Neural crest cell (in vitro differentiated cells): Measurements from ENCODE around the gene NFXL1. TPM values are rescaled to one million over a fixed set of nuclear protein-coding genes. Genes with fewer than 3 reads are reported as not detected.

Experiments used
- DNase-seq: peaks from one replicate; pipeline ENCODE4 v3.0.0; 2021; ENCODE audit warnings: low read depth, mixed read lengths, low spot score
- H3K27ac Mint-ChIP-seq: one replicate; pipeline ENCODE4 v1.8.0; 2021; ENCODE audit warnings: mild to moderate bottlenecking, mixed read lengths; ENCODE audit not compliant: unreplicated experiment
- H3K27me3 Mint-ChIP-seq: 2 replicates; pipeline ENCODE4 v1.8.0; 2021; ENCODE audit warnings: low read depth, mild to moderate bottlenecking, mixed read lengths
- H3K36me3 Mint-ChIP-seq: 2 replicates; pipeline ENCODE4 v1.8.0; 2021; ENCODE audit warnings: low read depth, mild to moderate bottlenecking, mixed read lengths
- H3K4me1 Mint-ChIP-seq: 2 replicates; pipeline ENCODE4 v1.8.0; 2021; ENCODE audit warnings: mixed read lengths
- H3K4me3 Mint-ChIP-seq: one replicate; pipeline ENCODE4 v1.8.0; 2021; ENCODE audit warnings: mild to moderate bottlenecking, mixed read lengths
- H3K9me3 Mint-ChIP-seq: 2 replicates; pipeline ENCODE4 v1.8.0; 2021; ENCODE audit warnings: mixed read lengths
- CTCF ChIP-seq: fragments of 200-600 bp; sonication (generic); conservative IDR thresholded peaks from 2 replicates; pipeline ENCODE4 v1.5.0; 2021; ENCODE audit warnings: antibody characterized with exemption, mild to moderate bottlenecking
- total RNA-seq: library from RNA; stranded (reverse); gene quantifications from 2 replicates; pipeline ENCODE4 v1.2.1, GENCODE V29; 2021

NFXL1 gene
- total RNA-seq, 1 donor from 2014 or later, result 18.5 TPM

GRCh38 chr4:47801481-47802002 lies 112.8 kb downstream of the NFXL1 start:
- no peak for DNase-seq
- peaks cover 7% of the 10 kb centered on the region for H3K9me3 Mint-ChIP-seq
- no peak overlapping the region for H3K27ac Mint-ChIP-seq
- no peaks in the 10 kb centered on the region for H3K27me3 Mint-ChIP-seq
- H3K4me3 Mint-ChIP-seq, result no peak overlapping the region
- no peak for TF ChIP-seq CTCF
- H3K4me1 Mint-ChIP-seq, result no peaks in the 10 kb centered on the region
- no peaks in the 10 kb centered on the region for H3K36me3 Mint-ChIP-seq

- H3K27me3 Mint-ChIP-seq, result no peaks in the 10 kb centered on the region
- no peak for TF ChIP-seq CTCF
- H3K9me3 Mint-ChIP-seq, result peaks cover 3% of the 10 kb centered on the region
- H3K36me3 Mint-ChIP-seq, result no peaks in the 10 kb centered on the region
- no peak overlapping the region for H3K27ac Mint-ChIP-seq
- DNase-seq, result no peak
- no peak overlapping the region for H3K4me3 Mint-ChIP-seq
- no peaks in the 10 kb centered on the region for H3K4me1 Mint-ChIP-seq
These were observed 116.2 kb downstream of the NFXL1 start for GRCh38 chr4:47798165-47798564.

Other genes starting within 250 kb of the NFXL1 start
- gene CORIN, start 76.5 kb downstream of the NFXL1 start, total RNA-seq, result 0.05 and 0.34 TPM in 2 replicates
- not detected in 2 replicates for gene CNGA1, start 102.1 kb upstream of the NFXL1 start, total RNA-seq
- 0.41 and 0.68 TPM in 2 replicates for gene NIPAL1, start 102.2 kb upstream of the NFXL1 start, total RNA-seq
- not detected in 2 replicates for gene TXK, start 219.7 kb upstream of the NFXL1 start, total RNA-seq